Stimulated activated CD4-positive, alpha-beta T cell treated with anti-CD3 and anti-CD28 coated beads, Interleukin-12 subunit alpha, Interleukin-12 subunit beta, amount 100 ng/mL, for 48 hours (primary cell): Measurements from ENCODE around the gene MKRN2OS.

ENCODE experiments used
- DNase-seq, 3 donors: peaks; one replicate each; pipeline ENCODE4 v3.0.0-alpha.2; 2020; ENCODE audit warnings: low read depth in 2 of 3, low spot score in 1 of 3

Gene MKRN2OS

GRCh38 chr3:12545473-12545791, at the start of gene MKRN2OS:
TSS of gene MKRN2OS (minus strand) at chr3:12545499. CDS start at chr3:12545464, 35 bp downstream.
- DNase-seq: no peak

- no peak for DNase-seq
Measured at GRCh38 chr3:12593473-12593872, 48.2 kb upstream of the MKRN2OS start.

DNA sequence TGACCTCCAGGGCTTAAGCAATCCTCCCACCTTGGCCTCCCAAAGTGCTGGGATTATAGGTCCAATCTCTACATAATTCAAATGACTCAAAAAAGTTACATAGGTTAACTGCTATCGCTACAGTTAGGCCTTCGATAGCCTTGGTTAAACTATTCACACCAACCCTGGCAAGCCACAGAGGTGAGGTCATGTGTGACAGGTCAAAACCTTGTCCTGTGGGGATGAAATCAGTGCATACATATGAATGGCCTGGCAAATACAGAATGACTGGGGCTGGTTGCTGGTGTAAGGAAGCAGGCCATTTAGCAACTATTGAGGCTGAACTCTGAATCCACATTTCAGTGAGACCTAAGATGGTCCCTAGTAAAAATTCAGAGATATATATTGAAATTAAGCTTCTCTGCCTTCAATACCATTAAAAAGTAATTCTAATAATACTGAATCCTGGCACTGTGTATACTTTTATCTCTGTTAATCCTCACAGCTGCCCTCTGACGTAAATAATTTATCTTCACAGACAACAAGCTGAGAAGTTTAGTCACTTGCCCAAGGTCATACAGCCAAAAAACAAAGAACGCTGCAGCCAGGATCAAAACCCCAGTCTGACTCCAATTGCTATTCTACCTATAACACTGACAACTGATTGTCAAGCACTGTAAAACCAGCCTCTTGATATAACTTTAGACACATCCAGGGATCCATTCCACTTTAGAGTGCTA, 46.9 kb upstream of the MKRN2OS start:
- no peak for DNase-seq

- DNase-seq: no peak
Measured at GRCh38 chr3:12591456-12591855, 46.2 kb upstream of the MKRN2OS start.

- no peak for DNase-seq
Measured at GRCh38 chr3:12590096-12590495, 44.8 kb upstream of the MKRN2OS start.

- no peak for DNase-seq
Measured at GRCh38 chr3:12588039-12589009, 43.0 kb upstream of the MKRN2OS start.

GRCh38 chr3:12586403-12586802, 41.1 kb upstream of the MKRN2OS start:
- no peak for DNase-seq

- no peak for DNase-seq
Measured at GRCh38 chr3:12585970-12586369, 40.7 kb upstream of the MKRN2OS start.

DNA sequence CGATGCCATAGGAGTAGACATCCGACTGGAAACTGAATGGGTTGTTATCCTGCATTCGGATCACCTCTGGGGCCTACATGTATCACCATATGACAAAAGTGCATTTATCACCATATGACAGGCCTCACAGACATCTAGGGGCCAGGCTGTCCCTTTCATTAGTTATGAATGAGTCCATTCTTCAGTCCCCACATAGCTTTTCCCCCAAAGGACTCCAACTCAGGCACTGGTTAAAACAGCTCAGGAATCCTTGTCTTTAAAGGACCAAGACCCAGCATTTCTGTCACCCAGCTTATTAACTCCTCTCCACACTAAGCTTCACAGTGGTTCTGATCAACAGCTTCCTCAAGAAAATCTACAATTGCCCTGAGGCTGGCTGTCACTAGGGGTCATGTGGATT, 39.9 kb upstream of the MKRN2OS start:
- DNase-seq: no peak

GRCh38 chr3:12584083-12584482, 38.8 kb upstream of the MKRN2OS start:
- no peak for DNase-seq

DNA sequence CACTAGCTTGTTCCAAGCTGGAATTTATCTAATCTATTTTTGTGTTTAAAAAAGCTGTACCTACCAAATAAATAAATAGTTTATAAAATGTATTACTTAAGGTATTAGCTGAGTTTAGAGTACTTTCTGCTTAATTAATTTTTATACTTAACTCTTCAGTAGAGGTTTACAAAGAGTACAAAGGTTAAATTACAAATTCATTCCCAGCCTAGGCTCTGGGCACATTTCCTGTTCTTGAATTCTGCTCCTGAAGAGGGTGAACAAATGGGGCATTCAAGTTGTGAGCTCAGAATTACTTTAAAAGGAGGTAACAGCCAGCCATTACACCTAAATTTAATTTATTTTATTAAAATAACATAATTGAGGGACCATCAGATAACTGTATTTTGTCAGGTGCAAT, 38.0 kb upstream of the MKRN2OS start:
- no peak for DNase-seq

- DNase-seq: no peak
Measured at GRCh38 chr3:12582730-12583129, 37.4 kb upstream of the MKRN2OS start.

DNA sequence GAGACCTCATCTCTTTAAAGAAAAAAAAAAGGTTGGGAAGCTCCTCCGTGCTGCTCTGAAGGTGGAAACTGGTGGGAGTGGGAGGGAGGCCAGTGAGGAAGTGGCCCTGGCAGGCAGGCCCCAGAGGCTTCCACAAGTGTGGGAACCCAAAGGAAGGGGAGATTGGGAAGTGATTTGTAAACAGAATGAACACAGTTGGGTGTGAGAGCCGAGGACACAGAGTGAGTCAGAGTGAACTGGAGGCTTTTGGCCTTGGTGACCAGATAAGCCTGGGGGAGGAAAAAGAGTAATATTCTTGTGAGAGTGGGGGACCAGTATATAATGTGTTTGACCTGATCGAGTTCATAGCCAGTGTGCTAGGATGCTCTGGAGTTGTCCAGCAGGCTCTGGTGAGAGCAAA, 34.6 kb upstream of the MKRN2OS start:
- no peak for DNase-seq

DNA sequence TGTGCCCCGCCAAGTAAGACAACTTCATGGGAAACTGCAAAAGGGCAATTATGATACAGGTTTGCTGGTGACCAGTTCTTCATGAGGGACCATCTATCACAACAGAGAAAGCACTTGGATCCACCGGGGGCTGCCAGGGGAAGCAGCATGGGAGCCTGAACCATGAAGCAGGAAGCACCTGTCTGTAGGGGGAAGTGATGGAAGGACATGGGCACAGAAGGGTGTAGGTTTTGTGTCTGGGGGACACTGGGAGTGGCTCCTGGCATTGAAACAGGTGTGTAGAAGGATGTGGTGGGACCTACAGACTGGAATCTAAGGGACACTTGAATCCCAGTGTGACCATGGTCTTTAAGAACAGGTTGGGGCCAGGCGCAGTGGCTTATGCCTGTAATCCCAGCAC, 34.2 kb upstream of the MKRN2OS start:
- no peak for DNase-seq

DNA sequence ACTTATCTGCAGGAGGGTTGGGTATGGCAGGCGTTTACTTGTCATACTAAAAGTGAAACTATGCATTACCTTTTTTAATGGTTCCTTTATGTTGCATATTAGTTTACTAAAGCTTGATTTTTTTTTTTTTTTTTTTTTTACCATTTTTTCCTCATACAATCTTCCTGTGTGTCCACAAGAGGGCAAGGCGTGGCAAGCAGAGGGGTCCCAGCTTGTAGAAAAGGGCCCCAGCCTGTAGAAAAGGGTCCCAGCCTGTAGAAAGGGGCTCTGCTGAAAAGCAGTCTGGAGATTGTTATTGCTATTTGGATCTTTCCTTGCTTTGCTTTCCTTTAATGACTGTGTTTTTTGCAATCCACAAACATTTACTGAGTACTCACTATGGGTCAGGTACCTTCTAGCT, 33.4 kb upstream of the MKRN2OS start:
- DNase-seq: no peak

DNA sequence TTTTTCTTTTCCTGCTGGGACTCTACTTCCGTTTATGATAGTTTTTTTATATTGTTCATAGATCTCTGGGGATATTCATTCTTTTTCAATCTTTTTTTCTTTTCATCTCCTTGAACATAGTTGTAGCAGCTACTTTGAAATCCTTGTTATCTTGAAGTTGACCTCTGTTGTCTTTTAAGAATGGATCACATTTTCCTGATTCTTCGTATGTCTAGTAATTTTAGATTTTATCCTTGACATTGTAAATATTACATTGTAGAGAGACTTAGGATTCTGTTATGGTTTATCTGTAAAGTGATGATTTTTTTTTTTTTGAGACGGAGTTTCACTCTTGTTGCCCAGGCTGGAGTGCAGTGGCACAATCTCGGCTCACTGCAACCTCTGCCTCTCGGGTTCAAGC, 32.1 kb upstream of the MKRN2OS start:
- DNase-seq: no peak

DNA sequence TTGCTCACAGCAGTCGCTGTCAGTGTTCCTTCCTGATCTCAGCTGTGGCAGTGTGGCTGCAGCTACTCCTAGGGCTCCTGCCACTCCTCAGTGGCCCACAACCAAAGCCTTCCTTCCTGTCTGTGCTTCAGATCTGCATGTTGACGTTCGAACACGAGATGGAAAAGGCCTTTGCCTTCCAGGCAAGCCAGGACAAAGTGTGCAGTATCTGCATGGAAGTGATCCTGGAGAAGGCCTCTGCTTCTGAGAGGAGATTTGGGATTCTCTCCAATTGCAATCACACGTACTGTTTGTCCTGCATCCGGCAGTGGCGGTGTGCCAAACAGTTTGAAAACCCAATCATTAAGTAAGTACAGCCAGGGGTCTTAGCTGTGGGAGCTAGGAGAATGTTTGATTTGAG, 29.4 kb upstream of the MKRN2OS start:
- no peak for DNase-seq

- DNase-seq: no peak
Measured at GRCh38 chr3:12574131-12574530, 28.8 kb upstream of the MKRN2OS start.

DNA sequence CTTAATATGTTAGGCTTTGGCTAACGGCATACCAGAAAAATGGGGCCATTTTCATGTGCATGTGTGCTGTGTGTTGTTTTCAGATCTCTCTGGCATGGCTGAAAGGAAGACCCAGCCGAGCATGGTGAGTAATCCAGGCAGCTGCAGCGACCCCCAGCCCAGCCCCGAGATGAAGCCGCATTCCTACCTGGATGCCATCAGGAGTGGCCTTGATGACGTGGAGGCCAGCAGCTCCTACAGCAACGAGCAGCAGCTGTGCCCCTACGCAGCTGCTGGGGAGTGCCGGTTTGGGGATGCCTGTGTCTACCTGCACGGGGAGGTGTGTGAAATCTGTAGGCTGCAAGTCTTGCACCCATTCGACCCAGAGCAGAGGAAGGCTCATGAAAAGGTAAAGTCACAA, 26.7 kb upstream of the MKRN2OS start:
- no peak for DNase-seq

- DNase-seq: no peak
Measured at GRCh38 chr3:12569836-12570235, 24.5 kb upstream of the MKRN2OS start.

DNA sequence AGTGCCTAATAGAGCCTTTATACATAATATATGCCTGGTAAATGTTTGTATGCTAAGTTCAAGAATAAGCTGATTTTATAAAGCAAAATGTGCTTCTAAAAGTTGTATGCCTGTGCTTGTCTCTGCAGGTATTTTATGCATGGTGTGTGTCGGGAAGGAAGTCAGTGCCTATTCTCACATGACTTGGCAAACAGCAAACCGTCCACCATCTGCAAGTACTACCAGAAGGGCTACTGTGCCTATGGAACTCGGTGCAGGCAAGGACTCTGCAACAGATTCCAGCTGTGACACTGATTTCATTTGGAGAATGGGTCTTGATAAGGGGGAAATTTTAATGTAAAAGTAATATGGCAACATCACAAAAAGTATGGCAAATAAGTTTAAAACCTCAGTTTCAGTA, 23.4 kb upstream of the MKRN2OS start:
- no peak for DNase-seq

- DNase-seq: no peak
Measured at GRCh38 chr3:12566976-12567375, 21.7 kb upstream of the MKRN2OS start.

DNA sequence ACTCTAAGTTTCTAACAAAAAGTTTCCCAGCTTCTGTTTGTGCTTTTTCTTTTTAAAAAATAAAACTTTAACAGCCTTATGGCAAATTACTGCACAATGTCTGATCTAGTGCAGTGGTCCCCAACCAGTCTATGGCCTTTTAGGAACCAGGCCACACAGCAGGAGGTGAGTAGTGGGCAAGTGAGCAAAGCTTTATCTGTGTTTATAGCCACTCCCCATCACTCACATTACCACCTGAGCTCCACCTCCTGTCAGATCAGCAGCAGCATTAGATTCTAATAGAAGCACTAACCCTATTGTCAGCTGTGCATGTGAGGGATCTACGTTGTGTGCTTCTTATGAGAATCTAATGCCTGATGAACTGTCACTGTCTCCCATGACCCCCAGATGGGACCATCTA, 17.2 kb upstream of the MKRN2OS start:
- no peak for DNase-seq
